ENCODE results near the gene CHST5. TPM values are rescaled to one million over a fixed set of nuclear protein-coding genes. Genes with fewer than 3 reads are reported as not detected.

CHST5 gene
- total and polyA plus RNA-seq, 2 of the 13 experiments (the other 11 are each of a cell fraction or from before 2014, with no cell fraction given), result 0.05 TPM; not detected in 1

DNA sequence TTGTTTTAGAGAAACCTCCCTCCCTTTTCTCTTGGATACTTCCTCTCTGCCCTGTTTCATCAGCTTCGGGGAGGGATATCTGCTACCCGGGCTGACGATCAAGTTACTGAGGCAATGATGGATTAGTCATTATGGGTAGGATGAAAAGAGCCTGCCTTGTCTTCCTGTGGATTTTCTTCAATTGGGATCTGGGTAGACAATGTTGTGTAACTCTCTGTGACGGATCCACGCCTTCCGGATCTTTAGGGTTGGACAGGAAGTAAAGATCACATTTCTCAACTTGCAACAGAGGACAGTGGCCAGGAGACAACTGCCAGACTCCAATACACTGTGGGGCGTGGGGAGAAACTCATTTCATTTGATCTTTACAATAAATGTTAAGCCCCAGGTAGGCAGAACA, 29.3 kb downstream of the CHST5 start (continued):
- TF ChIP-seq TEF (CRISPR knock-in tag; IDR thresholded peaks at IDR 0.05), result peak; percentile 94
- TF ChIP-seq ZNF557 (CRISPR knock-in tag; IDR thresholded peaks at IDR 0.05), result no peak
- no peak for TF ChIP-seq ZNF34 (CRISPR knock-in tag; IDR thresholded peaks at IDR 0.05; ENCODE audit: borderline replicate concordance)
- TF ChIP-seq MXI1 (IDR thresholded peaks at IDR 0.05; ENCODE audit: borderline replicate concordance, low read depth, low read length), result no peak
- no peak; the same call in 1 of the 2 replicates for TF ChIP-seq SMC3 (IDR thresholded peaks at IDR 0.05; ENCODE audit: low read length)
- TF ChIP-seq ZSCAN30 (CRISPR knock-in tag; IDR thresholded peaks at IDR 0.05), result no peak
- no peak for TF ChIP-seq RFXANK (CRISPR knock-in tag; IDR thresholded peaks at IDR 0.05)
- TF ChIP-seq REST (IDR thresholded peaks at IDR 0.05; ENCODE audit: borderline replicate concordance in 1 of 2, low read depth in 1 of 2, low read length in 2 of 2), result no peak
- no peak for TF ChIP-seq ZBTB37 (CRISPR knock-in tag; IDR thresholded peaks at IDR 0.05)
- TF ChIP-seq ZNF230 (CRISPR knock-in tag; IDR thresholded peaks at IDR 0.05), result no peak
- no peak for TF ChIP-seq ZNF709 (CRISPR knock-in tag; IDR thresholded peaks at IDR 0.05)
- TF ChIP-seq, protein P1, sequence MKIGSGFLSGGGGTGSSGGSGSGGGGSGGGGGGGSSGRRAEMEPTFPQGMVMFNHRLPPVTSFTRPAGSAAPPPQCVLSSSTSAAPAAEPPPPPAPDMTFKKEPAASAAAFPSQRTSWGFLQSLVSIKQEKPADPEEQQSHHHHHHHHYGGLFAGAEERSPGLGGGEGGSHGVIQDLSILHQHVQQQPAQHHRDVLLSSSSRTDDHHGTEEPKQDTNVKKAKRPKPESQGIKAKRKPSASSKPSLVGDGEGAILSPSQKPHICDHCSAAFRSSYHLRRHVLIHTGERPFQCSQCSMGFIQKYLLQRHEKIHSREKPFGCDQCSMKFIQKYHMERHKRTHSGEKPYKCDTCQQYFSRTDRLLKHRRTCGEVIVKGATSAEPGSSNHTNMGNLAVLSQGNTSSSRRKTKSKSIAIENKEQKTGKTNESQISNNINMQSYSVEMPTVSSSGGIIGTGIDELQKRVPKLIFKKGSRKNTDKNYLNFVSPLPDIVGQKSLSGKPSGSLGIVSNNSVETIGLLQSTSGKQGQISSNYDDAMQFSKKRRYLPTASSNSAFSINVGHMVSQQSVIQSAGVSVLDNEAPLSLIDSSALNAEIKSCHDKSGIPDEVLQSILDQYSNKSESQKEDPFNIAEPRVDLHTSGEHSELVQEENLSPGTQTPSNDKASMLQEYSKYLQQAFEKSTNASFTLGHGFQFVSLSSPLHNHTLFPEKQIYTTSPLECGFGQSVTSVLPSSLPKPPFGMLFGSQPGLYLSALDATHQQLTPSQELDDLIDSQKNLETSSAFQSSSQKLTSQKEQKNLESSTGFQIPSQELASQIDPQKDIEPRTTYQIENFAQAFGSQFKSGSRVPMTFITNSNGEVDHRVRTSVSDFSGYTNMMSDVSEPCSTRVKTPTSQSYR (CRISPR knock-in tag; IDR thresholded peaks at IDR 0.05; ENCODE audit: borderline replicate concordance), result no peak
- TF ChIP-seq THRA (CRISPR knock-in tag; IDR thresholded peaks at IDR 0.05; ENCODE audit: borderline replicate concordance), result no peak
- no peak for TF ChIP-seq RAD51 (IDR thresholded peaks at IDR 0.05; ENCODE audit: borderline replicate concordance)
- TF ChIP-seq, protein P2, sequence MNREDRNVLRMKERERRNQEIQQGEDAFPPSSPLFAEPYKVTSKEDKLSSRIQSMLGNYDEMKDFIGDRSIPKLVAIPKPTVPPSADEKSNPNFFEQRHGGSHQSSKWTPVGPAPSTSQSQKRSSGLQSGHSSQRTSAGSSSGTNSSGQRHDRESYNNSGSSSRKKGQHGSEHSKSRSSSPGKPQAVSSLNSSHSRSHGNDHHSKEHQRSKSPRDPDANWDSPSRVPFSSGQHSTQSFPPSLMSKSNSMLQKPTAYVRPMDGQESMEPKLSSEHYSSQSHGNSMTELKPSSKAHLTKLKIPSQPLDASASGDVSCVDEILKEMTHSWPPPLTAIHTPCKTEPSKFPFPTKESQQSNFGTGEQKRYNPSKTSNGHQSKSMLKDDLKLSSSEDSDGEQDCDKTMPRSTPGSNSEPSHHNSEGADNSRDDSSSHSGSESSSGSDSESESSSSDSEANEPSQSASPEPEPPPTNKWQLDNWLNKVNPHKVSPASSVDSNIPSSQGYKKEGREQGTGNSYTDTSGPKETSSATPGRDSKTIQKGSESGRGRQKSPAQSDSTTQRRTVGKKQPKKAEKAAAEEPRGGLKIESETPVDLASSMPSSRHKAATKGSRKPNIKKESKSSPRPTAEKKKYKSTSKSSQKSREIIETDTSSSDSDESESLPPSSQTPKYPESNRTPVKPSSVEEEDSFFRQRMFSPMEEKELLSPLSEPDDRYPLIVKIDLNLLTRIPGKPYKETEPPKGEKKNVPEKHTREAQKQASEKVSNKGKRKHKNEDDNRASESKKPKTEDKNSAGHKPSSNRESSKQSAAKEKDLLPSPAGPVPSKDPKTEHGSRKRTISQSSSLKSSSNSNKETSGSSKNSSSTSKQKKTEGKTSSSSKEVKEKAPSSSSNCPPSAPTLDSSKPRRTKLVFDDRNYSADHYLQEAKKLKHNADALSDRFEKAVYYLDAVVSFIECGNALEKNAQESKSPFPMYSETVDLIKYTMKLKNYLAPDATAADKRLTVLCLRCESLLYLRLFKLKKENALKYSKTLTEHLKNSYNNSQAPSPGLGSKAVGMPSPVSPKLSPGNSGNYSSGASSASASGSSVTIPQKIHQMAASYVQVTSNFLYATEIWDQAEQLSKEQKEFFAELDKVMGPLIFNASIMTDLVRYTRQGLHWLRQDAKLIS (CRISPR knock-in tag; IDR thresholded peaks at IDR 0.05), result no peak
- no peak for TF ChIP-seq ZNF350 (CRISPR knock-in tag; IDR thresholded peaks at IDR 0.05; ENCODE audit: borderline replicate concordance, low read depth)

Measured in HepG2 (cell line).